Hematopoietic multipotent progenitor cell treated with erythropoietin and hydrocortisone succinate and interleukin-3 and kit ligand, for 17 days (in vitro differentiated cells): ENCODE data around the gene HPX.
"Not testable (repeated sequence)": the region's sequence is repeated elsewhere in the genome, so short reads cannot be mapped to it uniquely, and the experiment has no call there.

Experiments
- DNase-seq: peaks from one replicate; pipeline ENCODE4 v3.0.0-alpha.2; 2015; ENCODE audit warnings: low spot score

Gene HPX

DNA sequence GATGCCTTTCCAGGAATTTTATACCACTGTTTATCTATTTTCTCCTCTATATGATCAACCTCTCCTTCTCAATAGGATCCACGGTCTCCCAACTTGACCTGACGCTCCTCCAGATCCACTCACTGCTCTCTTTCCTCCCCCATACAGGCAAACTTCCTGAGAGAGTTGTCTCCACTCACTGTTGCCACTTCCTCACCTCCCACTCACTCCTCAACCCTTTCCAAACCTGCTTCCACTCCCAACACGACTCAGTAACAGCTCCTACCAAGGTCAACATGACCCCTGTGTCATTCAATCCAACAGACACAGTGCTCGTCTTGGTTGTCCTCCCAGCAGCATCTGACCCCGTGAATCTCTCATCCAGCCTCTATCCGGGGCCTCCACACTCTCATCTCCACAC lies 25.0 kb downstream of the HPX start:
- DNase-seq, result no peak

DNA sequence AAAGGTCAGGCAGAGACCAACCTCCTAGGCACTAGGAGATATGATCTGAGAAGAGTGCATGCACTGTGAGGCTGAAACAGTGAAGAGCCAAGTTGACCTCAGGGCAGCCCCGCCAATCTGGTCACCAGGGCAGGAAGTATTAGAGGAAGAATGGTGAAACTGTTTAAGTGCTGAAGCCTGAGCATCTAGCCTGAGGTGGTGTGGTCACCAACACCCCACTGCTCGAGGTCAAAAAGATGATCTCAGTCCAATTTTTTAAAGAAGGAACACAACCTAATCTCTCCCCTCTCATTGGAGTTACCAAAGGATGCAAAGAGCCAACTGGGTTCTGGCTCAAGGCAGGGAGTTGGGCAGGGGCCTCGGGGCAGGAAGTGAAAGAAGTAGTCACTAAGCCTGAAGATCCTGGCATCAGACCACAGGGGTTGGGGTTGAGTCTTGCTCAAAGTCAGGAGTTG lies 25.9 kb downstream of the HPX start:
- DNase-seq, result no peak

DNA sequence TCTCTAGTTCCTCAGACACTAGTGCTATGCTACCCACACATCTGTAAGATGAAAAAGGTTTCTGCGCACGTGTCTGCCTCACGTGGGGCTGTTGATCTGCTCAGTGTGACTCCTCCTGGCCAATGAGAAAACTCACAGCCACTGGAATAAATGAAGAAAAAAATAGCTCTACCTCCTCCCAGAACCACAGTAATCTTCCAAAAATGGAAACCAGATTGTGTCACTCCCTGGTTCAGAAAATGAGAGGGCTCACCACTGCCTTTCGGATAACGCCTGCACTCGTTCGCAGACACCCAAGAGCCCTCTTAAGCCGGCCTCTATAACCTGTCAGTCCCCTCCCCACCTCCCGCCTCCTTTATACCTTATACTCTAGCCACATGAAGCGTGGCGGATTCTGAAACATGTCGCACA lies 27.0 kb downstream of the HPX start:
- DNase-seq, result no peak

DNA sequence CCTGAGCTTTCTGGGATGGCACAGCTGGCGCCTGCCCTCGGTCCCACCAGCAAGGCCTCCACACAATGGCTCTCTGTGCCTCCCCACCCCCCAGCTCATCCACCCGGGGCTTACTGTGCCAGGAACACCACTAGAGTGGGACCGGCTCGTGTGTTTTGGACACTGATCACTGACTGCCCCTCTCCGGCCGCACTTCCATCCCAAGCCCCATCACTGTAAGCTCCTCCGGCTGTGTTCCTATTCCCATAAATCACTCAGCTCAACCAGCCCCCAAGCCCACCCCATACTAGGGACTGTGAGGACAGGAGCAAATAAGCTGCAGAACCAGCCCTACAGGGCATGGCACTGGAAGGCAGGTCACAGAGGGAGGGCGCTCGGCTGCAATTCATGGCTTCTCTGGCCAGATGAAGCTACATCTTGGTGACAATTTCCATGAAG lies 29.2 kb downstream of the HPX start:
- DNase-seq, result no peak

DNA sequence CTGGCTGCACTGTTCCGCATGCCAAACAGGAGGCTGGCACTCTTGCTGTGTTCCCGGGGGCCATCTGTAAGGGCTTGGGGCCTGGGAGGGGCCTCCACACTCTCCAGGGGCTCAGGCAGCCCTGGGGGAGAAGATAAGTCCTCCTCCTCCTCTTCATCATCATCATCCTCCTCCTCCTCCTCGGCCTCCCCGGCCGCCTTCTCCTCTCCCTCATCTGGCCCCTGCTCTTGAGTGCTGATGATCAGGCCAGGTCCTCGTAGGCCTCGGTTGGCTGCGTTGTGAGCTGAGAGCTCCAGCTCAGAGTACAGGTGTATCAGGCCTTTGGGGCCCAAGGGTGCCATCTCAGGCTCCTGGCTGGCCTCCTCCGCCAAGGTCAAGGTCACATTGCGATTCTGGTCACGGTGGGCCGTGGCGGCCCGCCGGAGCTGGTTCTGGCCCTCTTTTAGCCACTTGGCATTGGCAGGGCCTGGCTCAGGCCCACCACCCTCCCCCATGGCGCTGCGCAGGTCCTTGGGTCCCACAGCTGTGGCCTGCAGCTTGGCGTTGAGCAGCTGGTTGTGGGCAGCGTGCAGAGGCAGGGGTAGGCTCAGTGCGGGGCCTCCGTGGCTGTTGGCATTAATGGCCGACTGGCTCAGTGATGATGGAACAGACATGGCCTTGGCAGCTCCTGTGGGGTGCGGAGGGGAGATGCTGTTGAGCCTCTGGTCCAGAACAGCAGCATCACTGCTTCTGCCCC lies 29.9 kb downstream of the HPX start:
- DNase-seq, result no peak

DNA sequence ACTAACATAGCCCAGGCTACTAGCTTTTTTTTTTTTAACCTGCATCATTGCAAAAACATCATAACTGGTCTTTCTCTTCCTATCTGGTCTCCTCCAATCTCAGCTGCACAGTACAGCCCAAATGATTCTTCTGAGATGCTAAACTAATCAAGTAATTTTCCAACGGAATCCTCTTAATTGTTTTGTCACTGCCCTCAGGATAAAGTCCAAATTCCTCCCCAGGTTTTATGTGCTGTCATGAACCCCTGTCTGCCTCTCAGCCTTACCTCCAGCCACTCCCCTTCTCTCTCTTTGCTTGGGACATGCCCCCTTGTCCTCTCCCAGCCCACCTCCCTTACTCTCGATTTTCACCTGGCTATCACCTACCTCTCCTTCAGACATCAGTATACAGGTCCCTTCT lies 34.4 kb downstream of the HPX start:
- DNase-seq, result no peak

DNA sequence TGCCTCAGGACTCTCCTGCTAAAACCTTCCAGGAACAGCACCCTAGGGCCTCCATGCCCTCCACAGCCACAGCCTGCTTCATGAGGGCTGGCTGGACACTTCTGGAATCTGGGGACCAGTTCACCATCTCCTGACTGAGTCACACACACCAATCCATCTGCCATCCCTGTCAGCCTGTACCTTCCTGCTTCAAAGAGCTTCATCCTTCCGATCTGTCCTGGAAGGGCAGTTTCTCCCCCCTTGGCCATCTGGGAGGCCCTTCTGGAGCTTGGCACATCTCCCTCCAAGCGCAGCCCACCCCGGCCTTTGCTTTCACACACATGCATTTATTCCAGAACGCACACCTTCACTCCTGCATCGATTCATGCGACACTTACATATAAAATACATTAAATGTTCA lies 34.9 kb downstream of the HPX start:
- no peak for DNase-seq

DNA sequence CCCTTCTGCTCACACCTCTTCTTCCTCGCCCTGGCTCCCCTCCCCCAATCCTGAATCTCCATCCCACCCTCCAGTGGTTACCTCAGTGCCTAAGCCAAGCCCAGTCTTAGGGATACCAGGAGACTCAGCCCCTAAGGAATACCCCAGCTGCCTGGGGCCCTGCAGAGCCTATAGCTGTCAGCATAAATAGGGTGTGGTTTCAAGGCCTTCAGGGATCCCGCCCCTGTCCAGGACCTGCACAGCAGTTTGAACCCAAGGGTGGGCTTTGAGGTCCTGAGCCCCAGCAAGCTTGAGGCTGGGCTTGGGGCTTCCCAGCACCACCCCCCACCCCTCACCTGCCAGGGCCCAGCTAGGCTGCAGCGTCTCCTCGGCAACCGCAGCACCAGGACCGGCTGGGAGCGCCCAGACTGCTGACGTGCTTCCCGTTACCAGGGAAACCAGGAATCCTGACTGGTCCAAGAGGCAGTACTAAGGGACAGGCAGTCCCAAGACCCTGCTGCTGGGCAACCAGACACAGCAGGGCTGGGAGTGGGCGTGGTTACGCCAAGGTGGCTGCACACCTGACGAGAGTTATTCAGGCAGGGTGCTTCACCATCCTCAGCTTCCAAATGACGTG lies 35.6 kb downstream of the HPX start:
- no peak for DNase-seq

DNA sequence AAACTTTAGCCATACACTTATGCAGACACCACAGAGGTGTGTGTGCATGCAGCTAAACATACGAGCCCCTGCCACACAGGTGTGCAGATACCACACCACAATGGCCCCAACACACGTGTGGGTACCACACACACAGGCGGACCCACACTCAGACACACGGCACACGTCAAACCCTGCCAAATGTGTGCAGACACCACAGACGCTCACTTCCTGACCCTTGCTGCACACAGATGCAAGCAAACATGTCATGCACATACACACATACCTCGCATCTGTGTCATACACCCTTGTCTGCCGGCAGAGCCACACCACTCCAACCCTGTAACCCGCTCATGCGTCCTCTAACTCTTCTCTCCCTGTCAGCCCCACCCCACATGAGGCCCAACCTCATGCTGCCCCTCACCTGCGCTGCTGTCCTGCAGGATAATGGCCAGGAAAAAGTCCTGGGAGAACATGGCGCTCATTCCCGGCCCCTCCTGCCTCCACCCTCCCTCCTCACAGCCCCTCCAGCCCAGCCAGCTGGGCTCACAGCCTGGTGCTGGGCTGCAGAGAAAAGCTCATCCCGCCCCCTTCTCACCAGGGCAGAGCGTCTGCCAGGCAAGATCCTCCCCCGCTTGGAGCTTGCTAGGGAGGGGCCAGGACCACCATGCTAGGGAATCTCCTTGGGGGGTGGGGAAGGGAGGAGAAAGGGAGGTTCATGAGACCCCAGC lies 36.3 kb downstream of the HPX start:
- DNase-seq, result no peak

DNA sequence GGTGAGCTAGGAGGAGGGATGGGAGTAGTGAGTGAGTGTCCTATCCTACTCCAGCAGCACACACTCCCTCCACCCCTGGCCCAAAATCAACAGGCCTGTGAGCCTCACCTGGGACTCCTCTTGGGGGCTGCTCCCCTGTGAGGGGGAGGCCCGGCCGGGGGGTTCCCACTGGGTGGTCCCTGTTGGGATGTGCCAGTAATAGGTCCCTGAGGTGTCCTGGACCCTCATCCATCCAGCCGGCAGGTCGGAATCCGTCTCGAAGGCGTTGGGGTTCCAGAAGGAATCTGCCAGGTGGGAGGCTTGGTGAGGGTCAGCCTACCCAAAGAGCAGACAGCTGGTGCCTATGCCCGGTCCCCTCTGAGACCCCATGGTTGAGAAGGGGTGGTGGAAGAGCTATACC lies 37.2 kb downstream of the HPX start:
- no peak for DNase-seq

DNA sequence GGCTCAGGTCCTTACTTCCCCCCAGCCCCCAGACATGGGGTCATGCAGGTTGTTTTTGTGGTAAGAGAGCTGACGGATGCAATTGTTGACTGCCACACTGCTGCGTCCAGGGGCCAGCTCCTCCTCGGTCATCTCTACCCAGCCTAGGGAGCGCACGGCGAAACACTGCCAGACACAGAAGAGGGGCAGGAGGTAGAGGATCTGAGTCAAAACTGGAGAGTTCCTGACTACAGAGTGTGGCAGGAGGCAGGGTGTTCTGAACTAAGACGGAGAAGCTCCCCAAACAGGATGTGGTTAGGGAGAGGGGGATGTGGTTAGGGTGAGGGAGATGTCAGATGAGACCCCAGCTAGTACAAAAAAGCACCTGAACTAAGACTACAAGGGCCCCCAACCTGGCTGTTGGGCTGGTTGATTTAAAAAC lies 38.2 kb downstream of the HPX start:
- no peak for DNase-seq

DNA sequence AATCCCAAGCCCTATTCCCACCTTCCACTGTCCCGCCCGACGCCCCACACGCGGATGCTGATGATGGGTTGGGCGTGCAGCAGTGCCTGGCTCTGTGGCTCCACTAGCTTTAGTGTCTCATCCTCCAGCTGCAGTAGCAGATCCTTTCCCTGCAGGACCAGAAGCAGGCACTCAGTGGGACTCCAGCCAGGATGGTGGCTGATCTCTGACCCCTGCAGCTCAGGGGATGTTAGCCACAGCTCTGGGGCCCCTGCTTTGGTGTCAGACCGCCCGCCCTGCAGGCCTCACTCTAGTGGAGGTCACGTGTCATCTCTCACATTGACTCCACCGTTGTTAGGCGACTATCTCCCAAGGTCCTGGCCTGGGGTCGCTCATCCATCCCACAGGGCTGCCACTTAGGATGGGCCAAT lies 38.7 kb downstream of the HPX start:
- DNase-seq, result no peak

DNA sequence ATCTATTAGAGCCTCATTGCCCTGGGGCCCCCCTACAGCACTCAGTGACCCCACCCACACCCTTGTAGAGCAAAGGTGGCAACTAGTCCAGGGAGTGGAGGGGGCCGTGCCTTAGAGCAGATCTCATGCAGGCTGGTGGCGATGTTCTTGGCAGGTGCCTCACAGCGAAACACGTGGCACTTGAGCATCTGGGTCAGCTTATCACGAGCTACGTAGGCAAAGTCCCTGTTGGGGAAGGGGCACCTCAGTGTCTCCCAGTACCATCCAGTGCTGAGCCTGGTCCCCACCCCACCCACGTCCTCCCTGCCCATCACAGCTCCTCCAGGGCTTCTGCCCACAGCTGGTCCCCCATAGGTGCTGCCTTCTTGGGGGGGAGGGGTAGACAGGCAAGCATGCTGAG lies 39.3 kb downstream of the HPX start:
- no peak for DNase-seq

DNA sequence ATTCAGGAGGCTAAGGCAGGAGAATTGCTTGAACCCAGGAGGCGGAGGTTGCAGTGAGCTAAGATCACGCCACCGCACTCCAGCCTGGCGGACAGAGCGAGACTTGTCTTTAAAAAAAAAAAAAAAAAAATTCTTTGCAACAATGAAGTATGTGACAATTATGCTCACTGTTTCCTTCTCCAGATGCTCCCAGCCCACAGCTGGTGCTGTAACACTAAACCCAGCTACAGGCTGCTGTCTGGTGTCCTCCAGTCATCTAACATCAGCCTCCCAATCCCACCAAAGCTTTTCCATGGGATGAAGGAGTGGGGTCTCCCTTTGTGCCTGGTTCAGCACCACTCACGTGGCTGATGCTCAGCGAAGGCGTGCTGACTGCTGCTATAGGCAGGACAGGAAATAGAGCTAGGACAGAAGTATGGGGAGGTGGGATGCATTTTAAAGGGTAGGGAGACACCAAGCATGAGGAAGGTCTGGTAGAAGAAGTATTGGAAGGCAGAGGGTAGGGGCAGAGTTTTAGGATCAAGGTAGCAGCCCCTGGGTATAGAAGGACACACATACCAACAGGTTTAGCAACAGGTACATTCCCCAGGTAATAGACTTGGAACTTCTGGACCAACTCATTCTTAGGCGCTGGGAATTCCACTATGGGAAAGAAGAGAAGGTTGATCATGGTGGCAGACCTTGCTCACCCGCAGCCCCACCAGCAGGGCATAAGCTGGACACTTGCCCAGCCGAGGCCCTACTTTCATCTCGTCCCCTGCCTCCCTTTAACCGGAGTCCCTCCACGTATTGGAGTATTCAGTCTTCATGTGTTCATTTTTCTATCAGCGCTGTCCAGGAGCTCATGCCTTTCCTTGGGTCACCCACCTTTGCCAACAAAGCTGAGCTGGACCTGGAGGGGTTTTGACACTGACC lies 40.1 kb downstream of the HPX start:
- DNase-seq, result no peak

DNA sequence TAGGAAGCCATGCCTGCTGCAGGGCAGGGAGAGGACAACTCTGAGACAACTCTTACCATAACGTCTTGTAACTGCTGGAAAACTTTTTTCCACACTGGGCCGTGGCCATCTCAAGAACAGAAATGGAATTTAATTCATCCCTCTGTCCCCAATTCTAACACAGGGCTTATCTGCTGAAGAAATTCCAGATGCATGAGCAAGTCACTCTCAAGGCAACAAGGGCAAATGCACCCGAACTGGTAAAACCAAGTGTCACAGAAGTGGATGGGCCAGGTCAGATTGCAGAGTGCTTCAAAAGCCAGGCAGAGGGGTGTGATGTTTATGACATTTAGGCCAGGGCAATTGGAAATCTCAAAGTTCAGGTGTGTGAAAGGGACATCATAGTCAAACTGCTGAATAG lies 43.2 kb downstream of the HPX start:
- no peak for DNase-seq

DNA sequence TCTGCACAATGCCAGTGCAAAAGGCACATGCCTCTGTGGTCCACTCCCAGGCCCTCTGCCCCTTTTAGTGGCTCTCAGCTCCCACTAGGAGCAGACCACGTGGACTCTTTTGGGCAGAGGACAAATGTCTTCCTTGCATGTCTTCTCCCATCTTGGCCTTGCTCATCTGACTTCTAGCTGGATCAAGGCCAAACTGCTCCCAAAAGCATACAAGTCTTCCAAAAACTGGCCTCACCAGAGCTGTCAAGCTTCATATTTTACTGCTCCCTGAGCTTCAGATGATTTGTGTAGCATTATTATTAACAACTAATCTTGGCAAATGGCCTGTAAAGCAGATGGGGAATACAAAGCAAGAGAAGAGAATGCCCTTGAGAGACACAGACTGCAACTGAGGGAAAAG lies 43.6 kb downstream of the HPX start:
- no peak for DNase-seq

DNA sequence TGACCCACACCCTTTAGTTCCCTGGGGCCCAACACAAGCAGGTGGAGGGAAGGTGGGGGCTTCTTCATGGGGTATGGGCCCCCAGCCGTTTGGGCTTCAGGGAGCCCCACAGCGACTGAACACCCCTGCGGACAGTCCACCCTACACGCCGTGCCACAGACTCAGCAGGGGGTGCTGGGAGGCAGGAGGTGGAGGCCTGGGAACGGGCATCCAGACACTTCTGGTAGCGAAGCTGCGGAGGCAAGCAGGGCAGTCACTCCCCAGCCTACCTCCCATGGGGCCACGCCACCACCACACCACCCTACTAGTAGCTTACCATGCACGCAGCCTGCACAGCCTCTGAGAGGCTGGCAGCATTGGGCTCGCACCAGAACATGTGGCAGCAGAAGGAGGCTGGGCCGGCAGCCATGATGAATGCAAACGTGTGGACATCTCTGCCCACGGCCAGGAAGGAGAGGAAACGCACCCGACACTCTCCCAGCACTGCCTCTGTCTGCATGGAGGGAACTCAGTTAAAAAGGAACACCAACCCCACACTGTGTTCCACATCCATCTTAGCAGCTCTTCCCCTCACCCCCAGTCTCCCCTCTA lies 45.2 kb downstream of the HPX start:
- no peak for DNase-seq

DNA sequence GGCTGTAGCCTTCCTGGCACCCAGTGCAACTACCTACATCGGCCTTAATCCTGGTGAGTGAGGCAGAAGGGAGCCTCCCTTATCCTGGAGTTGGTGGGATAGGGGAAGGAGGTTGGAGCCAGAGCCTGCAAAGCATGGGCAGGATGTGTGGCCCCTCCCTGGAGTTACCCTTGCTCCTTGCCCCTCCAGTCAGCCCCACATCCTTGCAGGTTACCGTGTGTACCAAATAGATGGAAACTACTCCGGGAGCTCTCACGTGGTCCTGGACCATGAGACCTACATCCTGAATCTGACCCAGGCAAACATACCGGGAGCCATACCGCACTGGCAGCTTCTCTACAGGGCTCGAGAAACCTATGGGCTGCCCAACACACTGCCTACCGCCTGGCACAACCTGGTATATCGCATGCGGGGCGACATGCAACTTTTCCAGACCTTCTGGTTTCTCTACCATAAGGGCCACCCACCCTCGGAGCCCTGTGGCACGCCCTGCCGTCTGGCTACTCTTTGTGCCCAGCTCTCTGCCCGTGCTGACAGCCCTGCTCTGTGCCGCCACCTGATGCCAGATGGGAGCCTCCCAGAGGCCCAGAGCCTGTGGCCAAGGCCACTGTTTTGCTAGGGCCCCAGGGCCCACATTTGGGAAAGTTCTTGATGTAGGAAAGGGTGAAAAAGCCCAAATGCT lies 46.7 kb downstream of the HPX start:
- DNase-seq, result no peak

DNA sequence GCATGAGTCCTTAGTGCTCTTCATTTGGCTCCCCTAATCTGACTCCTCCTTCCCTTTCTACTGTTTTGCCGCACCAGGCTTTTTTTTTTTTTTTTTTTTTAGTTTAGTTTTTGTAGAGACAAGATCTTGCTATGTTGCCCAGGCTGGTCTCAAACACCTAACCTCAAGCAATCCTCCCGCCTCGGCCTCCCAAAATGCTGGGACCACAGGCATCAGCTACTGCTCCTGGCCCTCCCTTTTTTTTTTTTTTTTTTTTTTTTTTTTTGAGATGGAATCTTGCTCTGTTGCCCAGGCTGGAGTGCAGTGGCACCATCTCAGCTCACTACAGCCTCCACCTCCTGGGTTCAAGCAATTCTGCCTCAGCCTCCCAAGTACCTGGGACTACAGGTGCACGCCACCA lies 48.5 kb downstream of the HPX start:
- not testable (repeated sequence) for DNase-seq

DNA sequence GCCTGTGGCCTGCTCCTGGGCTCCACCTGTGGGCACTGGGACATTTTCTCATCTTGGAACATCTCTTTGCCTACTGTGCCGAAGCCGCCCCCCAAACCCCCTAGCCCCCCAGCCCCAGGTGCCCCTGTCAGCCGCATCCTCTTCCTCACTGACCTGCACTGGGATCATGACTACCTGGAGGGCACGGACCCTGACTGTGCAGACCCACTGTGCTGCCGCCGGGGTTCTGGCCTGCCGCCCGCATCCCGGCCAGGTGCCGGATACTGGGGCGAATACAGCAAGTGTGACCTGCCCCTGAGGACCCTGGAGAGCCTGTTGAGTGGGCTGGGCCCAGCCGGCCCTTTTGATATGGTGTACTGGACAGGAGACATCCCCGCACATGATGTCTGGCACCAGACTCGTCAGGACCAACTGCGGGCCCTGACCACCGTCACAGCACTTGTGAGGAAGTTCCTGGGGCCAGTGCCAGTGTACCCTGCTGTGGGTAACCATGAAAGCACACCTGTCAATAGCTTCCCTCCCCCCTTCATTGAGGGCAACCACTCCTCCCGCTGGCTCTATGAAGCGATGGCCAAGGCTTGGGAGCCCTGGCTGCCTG lies 49.2 kb downstream of the HPX start:
- no peak for DNase-seq
